Fibroblast of the conjunctiva (primary cell): Measurements from ENCODE around the gene APAF1.
"Not testable (repeated sequence)": the region's sequence is repeated elsewhere in the genome, so short reads cannot be mapped to it uniquely, and the experiment has no call there.

ENCODE experiments used
- DNase-seq: peaks from one replicate; pipeline ENCODE4 v3.0.0-alpha.2; 2010; ENCODE audit warnings: low read depth

The APAF1 gene

DNA sequence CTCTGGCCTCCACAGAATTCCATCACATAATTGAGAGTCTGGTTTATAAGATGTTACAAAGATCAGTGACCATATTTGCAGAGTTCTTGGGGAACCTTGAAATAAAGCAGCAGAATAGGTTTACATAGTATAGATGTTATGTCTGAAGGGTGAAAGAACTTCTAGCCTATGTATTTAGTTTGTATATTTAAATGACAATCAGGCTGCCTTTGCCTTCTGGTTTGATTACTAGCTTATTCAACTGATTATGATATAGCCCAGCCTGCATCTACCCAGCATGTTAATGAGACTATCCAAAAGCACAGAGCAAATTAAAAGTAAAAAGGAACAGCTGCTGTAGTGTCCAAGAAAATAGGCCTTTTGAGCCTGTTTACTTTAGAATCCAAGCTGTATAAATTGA is 85.3 kb downstream of the APAF1 start:
- DNase-seq, result no peak

- no peak for DNase-seq
Measured at GRCh38 chr12:98733667-98734350, 88.7 kb downstream of the APAF1 start.

- no peak for DNase-seq
Measured at GRCh38 chr12:98735821-98736220, 90.7 kb downstream of the APAF1 start.

GRCh38 chr12:98736352-98737321 is 91.5 kb downstream of the APAF1 start:
- peak; percentile 16 for DNase-seq

- DNase-seq, result no peak
Measured at GRCh38 chr12:98737322-98737712, 92.2 kb downstream of the APAF1 start.

DNA sequence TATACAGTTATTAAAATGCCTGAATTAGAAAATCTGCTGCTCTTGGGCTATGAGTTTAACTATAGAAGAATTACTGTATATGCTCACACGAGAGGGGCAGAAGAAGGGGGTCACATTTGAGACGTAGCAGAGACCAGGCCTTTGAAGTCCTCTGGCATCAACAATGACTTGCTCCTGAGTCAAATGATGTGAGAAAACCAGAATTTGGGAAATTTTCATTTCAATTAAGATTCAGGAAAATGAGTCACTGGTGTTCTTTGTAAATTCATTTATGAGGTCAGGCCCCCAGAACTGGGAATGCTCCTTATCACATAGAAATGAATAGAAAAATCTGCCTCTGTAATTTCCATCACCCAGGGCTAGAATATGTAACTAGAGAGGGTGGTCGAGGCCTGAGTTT is 92.9 kb downstream of the APAF1 start:
- DNase-seq, result no peak

DNA sequence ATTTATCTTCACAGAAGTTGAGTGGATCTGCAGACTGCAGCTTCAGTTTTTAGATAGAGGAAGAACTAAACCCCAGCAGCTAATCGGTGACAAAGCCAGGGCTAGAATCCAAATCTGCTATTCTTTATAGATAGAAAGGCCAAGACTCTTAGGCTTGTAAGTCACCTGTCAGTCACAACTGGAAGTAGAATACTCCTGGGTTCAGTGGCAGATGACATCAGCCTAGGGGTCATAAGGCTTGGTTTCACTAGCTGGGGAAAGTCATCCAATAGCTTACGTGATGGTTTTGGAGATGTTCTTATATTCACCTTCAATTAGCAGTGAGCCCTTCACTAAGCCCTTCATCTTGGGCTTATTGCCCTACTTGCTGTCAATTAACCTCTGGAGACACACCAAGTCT is 93.4 kb downstream of the APAF1 start:
- no peak for DNase-seq

- no peak for DNase-seq
Measured at GRCh38 chr12:98740751-98741150, 95.7 kb downstream of the APAF1 start.

- DNase-seq, result no peak
Measured at GRCh38 chr12:98741196-98741555, 96.1 kb downstream of the APAF1 start.

DNA sequence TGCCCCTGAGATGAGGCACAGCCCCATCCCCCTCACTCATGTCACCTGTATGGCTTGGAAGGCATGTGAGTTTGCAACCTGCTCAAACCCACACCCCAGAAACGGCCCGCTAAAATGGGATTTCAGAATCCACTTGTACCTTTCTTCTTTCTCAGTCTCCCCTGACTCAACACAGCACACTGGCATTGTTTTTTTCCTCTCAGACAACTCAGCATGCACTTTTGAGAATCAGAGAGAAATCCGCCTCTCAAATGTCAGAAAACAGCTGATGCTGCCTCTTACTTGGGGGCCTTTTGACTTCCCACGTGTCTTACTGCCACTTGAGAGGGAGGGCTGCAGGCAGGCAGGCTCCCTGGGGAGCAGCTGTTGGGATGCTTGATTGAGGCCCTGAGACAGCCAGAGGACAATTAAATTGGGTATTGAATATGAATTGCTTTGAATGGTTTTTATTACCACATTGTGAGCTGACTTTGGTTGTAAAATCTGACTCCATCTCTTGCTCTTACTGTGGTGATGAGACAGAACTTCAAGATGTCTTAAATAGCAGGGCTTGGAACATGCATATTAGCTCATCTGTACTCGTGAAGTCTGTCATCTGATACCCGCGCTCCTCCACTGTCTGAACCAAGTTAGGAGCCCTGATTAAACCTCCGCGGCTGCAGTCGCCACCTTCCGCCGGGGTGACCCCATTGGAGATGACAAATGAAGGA is 96.6 kb downstream of the APAF1 start:
- DNase-seq, result no peak

DNA sequence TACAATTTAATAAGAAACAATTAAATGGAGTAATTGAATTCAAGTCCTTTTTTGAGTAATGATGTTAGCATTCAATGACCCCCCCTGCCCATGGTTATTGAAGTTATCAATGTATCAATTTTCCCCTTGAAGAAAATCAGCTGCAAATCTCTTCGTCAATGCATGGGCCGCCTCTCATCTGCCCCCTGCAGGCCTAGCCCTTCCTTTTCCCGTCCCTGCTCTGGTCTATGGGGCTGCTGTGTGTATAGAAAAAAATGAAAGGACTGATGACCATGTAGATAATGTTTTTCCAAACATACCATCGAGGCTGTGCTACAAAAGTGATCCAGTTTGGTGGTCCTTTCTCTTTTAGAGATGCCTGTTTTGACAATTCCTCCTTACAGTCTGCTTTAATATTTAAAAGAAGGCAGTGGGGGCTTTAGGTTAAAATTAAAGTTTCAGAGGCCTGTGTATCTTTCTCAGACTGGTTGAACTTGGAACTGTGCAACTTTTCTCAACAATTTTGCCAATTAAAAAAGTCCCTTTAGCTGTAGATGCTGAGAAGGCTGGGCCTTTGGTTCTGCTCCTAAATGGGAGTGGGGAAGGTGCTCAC is 98.4 kb downstream of the APAF1 start:
- no peak for DNase-seq

- DNase-seq, result no peak
Measured at GRCh38 chr12:98744680-98745079, 99.6 kb downstream of the APAF1 start.

- no peak for DNase-seq
Measured at GRCh38 chr12:98745578-98746391, 100.7 kb downstream of the APAF1 start.

DNA sequence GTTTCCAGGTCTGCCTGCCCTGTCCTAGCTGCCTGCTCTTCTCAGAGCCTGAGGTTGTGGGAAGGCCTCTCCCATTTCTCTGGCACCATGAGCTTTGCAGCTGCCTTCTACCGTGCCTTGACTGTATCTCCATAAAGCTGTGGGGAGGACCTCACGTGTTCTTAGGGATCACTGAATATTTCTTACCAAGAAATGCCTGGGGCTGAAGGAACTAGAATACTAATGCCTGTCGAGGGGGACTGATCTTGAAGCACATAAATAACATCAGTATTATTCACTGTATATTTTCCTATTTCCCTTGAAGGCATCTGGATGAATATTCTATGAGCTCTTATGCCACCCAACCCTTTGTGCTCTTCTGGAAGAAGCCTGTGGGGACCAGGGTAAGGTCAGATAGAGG is 103.4 kb downstream of the APAF1 start:
- DNase-seq, result no peak

DNA sequence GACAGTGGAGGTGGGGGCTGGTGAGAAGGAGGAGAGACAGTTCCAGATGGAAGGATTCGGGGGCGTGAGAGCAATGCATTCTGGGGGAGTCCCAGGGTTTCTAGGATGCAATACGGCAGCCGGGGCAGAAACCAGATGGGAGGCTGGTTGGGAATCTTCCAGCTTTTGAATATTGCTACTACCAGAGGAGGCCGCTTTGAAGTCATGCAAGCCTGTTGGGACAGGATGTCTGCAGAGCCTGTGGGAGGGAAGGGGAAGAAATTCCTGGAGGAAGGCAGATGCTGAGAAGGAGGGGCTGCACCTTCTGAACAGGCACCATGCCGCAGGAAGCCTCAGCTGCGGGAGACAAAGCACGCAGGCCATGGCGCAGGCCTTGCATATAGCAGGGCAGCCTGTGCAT is 105.4 kb downstream of the APAF1 start:
- DNase-seq, result no peak

- DNase-seq, result no peak
Measured at GRCh38 chr12:98751580-98752115, 106.6 kb downstream of the APAF1 start.

DNA sequence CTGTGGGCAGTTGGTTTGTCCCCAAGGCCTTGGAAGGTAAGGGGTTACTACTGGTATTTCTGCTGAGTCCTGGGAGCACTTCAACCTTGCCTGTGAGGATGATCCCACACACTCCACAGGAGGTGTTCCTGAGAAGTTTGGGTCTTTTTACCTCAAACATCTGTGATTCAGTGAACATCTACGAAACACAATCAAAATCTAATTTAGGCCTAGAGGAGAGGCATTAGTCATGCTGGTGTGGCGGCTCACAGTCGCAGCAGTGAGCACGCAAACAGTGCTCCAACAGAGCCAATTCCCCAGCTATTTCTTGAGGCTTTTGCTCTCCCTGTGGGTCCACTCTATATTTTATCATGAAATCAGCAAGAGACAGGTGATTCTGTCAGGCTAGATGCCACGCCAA is 107.6 kb downstream of the APAF1 start:
- DNase-seq, result no peak

DNA sequence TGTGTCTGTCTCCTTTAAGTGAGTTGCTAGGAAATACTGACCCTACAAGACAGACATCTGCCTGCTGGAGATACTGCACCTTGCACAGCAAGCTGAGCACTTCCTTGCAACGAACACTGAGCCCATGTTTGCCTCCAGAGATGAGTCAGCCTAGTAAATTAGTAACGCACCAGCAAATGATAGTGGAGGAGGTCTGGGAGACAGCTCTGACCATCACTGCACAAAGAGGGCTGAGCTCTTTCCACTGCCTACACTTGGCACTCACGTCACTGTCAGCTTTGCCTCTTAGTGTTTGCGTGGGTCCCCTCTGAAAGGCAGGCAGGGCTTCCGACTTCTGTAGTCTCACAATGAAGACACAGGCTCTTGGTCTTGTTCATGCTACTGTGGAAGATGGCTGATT is 109.0 kb downstream of the APAF1 start:
- no peak for DNase-seq

DNA sequence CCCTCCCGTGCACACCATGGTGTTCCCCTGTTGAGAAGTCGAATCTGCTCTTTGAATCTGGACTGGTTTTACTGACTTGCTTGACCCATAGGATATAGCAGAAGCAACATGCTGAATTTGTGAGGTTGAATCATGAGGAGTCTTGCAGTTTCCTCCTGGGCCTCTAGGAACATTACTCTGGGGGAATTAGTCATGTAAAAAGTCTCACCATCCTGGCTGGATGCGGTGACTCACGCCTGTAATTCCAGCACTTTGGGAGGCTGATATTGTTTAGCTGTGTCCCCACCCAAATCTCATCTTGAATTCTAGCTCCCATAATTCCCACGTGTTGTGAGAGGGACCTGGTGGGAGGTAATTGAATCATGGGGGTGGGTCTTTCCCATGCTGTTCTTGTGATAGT is 110.8 kb downstream of the APAF1 start:
- DNase-seq, result not testable (repeated sequence)

- DNase-seq, result no peak
Measured at GRCh38 chr12:98757455-98757854, 112.4 kb downstream of the APAF1 start.

DNA sequence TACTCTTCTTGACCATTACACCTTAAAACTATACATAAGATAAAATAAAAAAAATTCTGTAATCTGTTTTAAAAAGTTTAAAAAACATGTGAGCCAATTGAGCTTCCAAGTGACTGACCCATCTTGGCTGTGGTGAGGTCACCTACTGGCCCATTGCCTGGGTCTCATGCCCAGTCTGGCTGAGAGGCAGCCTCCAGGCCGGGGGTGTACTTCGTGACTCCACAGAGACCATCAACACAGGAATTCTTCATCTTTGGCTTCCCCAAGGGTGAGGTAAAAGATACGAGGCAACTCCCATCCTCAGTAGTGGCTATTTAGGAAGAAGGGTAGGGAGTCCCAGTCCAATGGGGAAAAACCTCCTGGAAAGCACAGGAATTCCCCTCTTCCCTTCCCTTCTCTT is 113.2 kb downstream of the APAF1 start:
- DNase-seq, result no peak
